HG02588 (cell line): Measurements from ENCODE around the gene LIAS.
"Not testable (repeated sequence)": the region's sequence is repeated elsewhere in the genome, so short reads cannot be mapped to it uniquely, and the experiment has no call there.

ENCODE experiments used
- ATAC-seq: cut with Tn5 transposase; IDR thresholded peaks from one replicate; pipeline ENCODE4 v1.9.1; 2021; ENCODE audit warnings: mild to moderate bottlenecking, moderate library complexity; ENCODE audit not compliant: unreplicated experiment

Gene LIAS

GRCh38 chr4:39458505-39459300 is at the start of gene LIAS, which contains the start of gene RPL9:
LIAS (plus strand) TSS chr4:39459056; CDS start chr4:39459118, 62 bp downstream.
RPL9 (minus strand) TSS chr4:39458922; CDS start chr4:39458439, 483 bp downstream.
- peak; percentile 86 for ATAC-seq

GRCh38 chr4:39410415-39410814 is 48.4 kb upstream of the LIAS start:
- no peak for ATAC-seq

- ATAC-seq: not testable (repeated sequence)
Measured at GRCh38 chr4:39411561-39411960, 47.3 kb upstream of the LIAS start.

- ATAC-seq: no peak
Measured at GRCh38 chr4:39415678-39416283, 43.1 kb upstream of the LIAS start.

GRCh38 chr4:39422247-39422646 is 36.6 kb upstream of the LIAS start:
- ATAC-seq: no peak

- not testable (repeated sequence) for ATAC-seq
Measured at GRCh38 chr4:39425297-39425696, 33.6 kb upstream of the LIAS start.

GRCh38 chr4:39426728-39427127 is 32.1 kb upstream of the LIAS start:
- no peak for ATAC-seq

GRCh38 chr4:39427520-39428114 is 31.2 kb upstream of the LIAS start:
- ATAC-seq: no peak

- ATAC-seq: no peak
Measured at GRCh38 chr4:39429476-39430334, 29.2 kb upstream of the LIAS start.

- ATAC-seq: no peak
Measured at GRCh38 chr4:39433878-39434492, 24.9 kb upstream of the LIAS start.

- ATAC-seq: no peak
Measured at GRCh38 chr4:39435659-39436563, 22.9 kb upstream of the LIAS start.

GRCh38 chr4:39441593-39441992 is 17.3 kb upstream of the LIAS start:
- no peak for ATAC-seq

GRCh38 chr4:39442998-39443397 is 15.9 kb upstream of the LIAS start:
- ATAC-seq: no peak

- ATAC-seq: no peak
Measured at GRCh38 chr4:39446483-39446841, 12.4 kb upstream of the LIAS start.

GRCh38 chr4:39446842-39447573 is 11.8 kb upstream of the LIAS start:
- peak; percentile 83 for ATAC-seq

- no peak for ATAC-seq
Measured at GRCh38 chr4:39450618-39451017, 8.2 kb upstream of the LIAS start.

GRCh38 chr4:39451423-39452023 is 7.3 kb upstream of the LIAS start:
- no peak for ATAC-seq

GRCh38 chr4:39452153-39452859 is 6.5 kb upstream of the LIAS start:
- ATAC-seq: no peak
